ENCODE data around the gene EYS.
"Not testable (repeated sequence)": the region's sequence is repeated elsewhere in the genome, so short reads cannot be mapped to it uniquely, and the experiment has no call there.

The EYS gene

DNA sequence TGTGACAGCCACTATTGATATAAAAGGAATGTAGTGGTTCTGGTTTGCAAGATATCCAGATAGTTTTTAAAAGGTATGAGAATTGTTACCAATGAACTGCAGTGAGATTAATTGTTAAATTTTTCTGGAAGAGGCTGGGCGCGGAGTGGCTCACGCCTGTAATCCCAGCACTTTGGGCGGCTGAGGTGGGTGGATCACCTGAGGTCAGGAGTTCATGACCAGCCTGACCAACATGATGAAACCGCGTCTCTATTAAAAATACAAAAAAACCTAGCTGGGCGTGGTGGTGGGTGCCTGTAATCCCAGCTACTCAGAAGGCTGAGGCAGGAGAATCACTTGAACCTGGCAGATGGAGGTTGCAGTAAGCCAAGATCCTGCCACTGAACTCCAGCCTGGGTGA, 1906.6 kb downstream of the EYS start:
- not testable (repeated sequence) for DNase-seq

DNA sequence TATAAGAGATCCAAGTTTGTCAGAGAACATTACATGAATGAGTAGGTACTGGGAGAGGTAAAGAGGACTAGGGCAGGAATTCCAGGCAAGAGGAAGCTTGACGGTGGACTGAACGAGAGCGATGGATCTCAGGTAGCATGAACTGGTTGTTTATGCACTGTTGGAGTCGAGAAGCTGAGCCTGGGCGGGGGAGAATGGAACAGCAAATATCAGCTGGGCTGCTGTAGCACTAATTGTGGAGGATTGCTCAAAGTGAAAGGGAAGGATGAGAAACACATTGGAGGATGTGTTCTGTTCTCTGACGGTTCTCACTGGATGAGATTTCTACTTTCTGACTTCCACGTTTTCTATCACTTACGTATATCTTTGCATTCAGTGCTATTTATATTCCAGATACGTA, 1907.2 kb downstream of the EYS start:
- DNase-seq: no peak

DNA sequence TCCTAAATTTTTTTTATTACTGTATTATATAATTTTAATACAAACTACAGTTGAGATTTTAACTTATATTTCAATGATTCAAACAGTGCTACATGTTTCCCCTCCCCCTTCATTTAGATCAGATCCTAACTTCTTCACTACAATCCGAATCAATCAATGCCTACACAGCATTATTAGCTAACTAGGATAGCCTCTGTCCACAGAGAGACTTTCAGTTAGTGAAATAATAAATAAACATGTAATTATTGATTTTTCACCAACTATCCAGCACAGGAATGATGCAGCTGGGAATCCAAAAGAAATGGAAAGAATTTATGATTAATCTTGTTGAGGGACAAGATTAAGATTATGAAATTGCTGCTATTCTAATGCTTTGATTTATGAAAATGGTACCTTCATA, 1907.7 kb downstream of the EYS start:
- DNase-seq: no peak

DNA sequence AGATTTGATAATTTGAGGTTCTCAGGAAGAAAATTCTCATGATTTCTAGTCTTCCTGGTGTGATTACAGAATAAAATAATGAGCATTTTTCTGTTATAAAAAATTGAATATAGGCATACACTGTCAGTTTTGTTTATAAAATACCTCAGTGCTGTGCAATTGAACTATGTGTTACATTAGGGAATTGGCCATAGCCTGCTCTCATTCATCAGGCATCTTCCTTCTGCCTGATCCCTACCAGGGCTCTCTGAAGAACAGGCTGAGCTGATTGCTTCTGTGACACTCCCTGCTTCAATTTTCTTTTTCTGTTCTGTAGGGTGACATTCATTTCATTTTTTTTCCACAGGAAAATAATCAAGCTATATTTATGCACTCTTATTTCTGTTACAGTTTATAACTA, 1908.6 kb downstream of the EYS start:
- DNase-seq: no peak

DNA sequence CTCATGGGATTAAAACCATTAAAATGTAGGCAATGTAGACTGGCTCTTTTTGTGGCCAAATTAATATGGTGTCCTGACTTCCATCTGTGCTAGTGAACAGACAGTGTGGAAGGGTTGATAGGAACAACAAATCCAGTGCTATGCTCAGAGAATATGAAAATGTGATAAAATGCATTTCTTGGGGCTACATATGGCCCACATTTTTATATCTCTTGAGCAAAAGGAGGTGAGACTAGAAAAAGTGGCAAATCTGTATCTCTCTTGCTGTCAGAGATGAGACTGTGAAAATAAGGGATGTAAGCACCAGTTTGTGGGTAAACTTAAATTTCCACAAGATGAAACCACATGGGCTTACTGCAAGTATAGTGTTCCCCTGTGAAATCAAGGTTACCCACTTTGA, 1909.3 kb downstream of the EYS start:
- DNase-seq: no peak

DNA sequence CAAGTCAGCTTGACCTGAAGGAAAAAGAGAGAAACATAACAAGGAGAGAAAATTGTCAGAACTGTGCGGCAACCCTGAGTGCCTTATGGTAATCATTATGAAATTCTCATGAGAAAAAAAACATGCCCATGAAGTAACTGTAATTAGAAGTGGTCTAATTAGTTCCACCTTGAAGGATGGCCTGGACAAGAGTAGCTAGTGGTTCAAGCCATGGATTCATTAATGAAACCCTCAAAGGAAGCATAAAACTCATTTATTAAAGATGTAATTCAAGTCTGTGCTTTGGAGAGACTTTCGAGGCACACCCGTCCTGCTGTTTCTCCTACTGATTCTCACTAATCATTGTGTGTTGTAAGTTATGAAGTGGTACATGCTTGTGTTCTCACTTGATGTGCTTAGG, 1911.2 kb downstream of the EYS start:
- DNase-seq: no peak

DNA sequence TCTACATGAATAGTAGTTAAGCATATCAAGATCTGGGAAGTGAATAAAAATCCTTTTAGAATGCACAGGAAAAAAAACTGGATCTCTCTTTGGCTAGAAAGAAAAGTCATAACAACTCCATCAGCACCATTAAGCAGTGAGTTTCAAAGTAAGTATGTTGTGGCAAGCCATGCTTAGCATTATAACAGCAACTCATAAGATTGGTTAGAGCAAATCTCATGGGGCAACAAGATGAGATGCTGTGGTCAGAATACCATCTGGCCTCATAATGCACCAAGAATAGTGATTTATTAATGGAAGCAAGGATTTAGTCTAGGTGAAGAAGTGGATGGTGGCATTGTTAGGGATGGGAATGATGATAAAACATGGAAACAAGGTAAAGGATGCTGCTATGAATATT, 1912.0 kb downstream of the EYS start:
- no peak for DNase-seq

DNA sequence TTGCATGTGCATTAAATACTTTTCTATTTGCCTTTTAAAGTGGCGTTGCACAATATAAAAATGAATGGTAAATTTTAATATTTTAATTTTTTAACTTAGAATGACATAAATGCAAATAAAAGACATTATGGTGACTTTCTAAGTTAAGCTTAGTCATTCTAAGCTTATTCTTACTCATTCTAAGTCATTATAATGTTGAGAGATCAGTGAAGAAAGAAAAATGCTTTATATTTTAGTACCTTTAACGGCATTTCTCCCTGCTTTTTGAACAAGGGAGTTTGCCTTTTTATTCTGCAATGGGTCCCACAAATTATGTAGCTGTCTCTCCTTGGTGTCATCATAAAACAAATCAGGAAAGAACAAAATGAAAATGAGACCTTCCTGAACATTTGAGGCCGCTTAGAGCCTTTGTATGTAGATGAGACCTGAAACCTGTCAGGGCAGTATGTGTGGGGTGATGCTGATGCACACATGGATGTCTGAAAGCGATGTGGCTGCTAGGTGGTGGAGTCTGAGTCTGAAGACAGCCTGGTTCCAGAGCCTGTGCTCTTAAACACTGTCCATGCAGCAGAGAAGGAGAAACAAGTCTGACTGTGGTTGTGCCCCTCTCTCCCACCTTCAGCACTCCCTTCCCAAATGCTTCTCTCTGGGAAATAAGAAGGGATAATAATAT, 1913.4 kb downstream of the EYS start:
- no peak for DNase-seq

DNA sequence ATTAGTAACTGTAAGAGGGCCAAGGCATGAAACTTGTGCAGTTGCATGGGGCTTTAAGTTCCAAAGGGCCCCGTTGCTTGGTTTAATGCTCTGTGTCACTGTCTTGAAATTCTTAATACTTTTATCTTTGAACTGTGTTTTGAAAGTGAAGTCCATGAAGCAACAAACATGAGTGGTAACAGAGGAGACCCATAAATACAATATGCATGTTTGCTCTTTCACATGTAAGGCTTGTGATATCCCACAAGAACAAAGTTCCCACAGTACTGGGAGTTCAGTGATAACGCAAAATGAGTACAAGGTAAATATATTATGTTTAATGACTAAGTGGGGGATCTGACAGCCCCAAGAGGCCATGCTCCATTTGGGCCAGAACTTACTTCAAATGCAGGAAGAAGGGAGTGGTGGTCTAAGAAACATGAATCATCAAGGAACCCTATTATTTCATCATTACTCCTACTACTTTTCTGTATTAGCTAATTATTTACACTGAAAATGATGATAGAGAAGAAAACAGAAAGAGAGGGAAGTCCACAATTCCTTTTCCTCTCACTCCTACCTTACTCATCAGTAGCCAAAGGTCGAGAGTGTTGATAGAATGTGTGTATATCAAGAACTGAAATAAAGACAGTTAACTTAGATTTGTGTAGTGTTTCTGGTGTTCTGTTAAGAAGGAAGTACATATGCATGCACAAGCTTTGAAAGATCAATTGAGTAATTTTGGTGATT, 1914.1 kb downstream of the EYS start:
- no peak for DNase-seq

DNA sequence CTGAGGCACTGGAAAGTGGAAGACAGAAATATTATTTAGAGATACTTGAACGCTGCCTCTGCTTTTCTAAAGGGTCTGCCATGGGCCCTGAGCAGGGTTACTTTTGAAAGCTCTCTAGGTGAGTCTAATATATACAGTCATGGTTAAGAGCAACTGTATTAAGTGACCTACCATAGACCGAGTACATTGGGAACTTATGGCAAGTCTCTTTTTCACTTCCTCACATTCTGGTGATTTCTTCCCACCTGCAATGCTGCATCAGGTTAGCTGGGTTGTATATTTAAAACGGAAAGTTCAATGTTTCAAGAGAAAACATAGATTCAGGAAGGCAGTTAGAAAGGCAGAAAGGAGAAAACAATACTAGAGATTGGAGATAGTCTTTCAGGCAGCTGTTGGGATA, 1916.7 kb downstream of the EYS start:
- no peak for DNase-seq

DNA sequence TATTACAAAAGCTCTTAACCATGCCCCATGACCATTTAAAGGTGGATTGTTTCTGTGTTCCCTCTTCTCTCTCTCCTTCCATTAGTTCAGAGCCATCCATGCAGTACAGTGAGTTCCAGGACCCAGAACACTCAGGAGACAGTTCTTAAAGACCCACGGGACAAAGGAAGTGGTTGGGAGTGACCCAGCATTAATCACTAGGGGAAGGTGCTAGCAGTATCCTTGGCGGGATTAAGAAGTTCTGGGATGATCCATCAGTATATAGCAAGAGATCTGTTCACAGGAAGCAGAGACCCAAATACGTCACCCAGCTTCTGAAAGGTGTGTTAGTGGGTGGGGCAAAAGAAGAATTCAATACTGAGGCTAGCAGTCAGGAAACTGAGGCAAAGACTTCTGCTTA, 1917.3 kb downstream of the EYS start:
- no peak for DNase-seq

DNA sequence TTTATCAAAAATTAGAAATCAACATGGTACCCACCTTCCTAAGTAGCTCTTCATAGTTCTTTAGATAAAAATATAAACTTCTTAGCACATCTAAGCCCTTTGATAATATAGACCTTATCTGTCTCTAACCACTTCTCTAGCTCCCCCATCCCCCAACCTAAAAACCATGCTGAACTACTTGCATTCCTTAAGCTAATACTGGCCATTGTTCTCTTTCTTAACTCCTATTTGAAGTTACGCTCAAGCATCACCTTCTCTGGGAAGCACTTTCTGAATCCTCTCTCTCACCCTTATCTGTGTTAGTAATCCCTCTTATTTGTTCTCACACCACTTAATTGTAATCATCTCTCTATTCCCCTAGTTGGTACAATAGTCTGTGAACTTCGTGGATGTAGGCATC, 1918.5 kb downstream of the EYS start:
- DNase-seq: no peak

DNA sequence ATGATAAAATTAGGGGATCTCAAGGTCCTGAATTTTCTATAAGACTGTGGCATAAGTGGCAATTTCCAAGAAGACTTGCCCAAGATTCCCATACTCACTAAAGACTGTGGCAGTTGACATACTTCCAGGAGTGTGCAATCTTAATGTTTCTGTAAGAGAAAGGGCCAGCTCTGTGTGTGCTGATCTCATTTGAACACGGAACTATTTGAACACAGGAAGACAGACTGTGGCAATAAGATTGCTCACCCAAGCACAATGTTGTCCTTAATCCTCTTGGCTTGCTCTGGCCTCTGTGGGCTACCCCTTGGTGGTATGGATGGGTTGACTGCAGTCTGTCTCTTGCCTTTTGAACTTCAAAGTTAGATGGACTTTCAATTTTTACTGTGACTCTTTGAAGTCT, 1920.0 kb downstream of the EYS start:
- DNase-seq: no peak

DNA sequence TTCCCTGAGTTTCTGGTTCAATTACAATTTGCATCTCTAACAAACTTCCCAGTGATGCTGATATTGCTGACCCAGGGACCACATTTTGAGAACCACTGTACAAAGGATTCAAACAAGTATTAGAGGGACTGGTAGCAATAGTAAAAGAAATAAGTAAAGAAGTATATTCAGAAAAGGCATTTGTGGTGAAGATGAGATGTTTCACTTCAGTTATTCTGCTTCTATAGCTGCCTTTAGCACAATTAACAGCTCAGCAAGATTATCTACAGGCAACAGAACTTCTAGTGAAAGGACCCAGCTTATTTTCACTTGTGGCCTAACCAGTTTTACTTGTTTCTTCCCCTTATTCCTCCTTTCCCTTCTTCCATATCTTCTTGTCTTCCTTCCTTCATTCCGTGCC, 1922.0 kb downstream of the EYS start:
- DNase-seq: no peak

DNA sequence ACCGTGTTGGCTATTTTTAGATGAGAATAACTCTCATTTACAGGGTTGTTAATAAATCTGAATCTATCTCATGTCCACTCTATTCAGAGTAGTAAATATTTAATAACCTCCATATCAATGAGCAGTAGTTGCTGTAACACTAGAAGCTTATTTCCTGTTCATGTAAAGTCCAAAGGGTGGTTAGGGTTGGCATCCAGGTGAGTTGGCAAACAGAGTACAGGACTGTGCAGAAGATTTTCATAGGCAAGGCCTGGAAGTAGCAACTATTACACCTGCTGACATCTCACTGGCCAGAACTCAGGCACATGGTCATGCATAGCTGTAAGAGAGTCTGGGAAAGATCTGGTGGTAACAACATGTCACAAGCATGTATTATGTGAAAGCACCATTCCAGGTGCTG, 1923.9 kb downstream of the EYS start:
- no peak for DNase-seq

DNA sequence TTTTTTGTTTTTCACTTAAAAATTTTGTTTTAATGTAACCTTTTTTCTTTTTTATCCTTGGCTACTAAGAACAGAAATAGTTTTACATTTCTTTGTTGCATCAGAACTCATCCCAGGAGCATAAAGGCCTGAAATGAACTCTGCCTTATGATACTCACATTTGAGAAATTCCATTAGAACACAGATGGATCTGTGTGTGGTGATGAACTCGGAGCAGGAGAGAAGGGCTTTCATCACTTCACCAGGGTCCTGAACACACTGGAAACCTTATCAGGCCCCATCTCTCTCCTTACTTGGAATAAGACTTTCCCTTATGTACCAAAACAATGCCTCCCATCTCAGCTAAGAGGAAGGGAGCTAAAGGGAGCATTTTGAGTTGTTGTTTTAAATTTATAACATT, 1932.1 kb downstream of the EYS start:
- DNase-seq: no peak

DNA sequence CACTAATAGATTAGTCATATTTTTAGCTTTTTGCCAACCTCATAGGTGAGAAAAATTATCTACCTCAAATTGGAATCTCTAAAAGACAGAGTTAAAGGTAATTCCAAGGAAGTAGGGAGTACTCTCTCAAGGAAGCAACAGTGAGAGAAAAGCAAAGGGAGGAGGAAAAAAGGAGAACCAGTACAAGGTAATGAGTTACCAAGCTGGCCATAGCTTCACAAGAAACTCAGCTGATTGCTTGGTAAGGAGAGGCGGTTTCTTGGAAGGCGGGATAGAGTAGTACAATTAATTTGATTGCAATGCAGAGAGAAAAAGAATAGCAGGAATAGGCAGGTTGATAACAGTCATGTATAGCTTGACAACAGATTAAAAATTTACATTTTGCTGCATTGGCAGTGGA, 1933.8 kb downstream of the EYS start:
- DNase-seq: no peak

DNA sequence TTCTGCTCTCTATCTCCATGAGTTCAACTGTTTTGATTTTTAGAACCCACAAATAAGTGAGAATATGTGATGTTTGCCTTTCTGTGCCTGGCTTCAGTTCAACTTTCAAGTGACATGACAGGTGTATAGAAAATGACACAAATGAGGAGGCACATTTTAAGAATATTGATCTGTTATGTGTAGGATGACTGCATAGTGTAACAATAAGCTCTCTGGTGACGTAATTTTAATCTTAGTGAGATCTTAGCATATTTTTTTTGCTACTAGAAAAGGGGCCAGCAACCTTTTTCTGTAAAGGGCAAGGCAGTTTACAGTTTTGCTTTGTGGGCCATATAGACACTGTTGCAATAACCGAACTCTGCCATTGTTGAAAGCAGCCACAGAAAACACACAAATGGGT, 1941.2 kb downstream of the EYS start:
- no peak for DNase-seq

DNA sequence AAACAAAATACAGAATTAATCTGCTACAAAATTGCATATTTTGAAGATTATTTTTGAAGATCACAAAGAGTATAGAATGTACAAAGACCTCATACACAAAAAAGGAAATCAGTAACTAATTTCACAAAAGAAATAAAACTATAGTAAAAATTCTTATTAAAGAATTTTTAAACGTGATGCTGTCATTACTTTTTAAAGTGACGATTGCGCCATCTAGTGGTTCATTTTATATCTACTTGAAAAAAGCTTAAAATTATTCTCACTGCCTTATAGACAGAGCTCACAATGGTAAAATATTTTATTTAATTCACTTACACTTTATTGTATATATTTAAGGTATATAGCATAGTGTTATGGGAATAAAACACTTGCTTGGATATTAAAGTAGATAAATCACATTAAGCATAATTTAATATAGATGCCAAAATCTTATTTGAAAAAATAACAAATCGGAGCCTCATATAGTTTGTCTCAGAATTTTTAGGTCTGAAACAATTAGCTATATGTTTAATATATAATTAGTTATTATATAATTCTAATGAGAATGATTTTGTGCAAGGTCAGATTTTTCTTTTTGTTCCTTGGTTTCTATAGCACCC, 1942.6 kb downstream of the EYS start:
- DNase-seq: peak; percentile 3

DNA sequence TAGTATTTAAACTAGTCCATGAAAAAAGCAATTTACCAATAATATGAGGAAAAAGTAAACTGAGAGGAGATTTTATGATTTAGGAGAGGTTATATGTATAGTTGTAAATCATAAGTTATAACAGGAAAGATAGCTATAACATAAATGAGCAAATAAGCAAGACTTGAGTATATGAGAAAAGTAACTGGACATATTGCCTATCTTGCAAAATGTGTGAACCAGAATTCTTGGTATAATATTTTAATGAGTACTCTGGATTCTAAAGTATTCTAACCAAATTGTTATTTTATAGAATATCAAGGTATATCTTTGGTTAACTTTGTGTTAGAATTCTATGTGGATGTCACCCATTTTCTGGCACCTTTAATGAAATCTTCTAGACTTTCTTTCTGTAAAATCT, 1946.8 kb downstream of the EYS start:
- DNase-seq: no peak

DNA sequence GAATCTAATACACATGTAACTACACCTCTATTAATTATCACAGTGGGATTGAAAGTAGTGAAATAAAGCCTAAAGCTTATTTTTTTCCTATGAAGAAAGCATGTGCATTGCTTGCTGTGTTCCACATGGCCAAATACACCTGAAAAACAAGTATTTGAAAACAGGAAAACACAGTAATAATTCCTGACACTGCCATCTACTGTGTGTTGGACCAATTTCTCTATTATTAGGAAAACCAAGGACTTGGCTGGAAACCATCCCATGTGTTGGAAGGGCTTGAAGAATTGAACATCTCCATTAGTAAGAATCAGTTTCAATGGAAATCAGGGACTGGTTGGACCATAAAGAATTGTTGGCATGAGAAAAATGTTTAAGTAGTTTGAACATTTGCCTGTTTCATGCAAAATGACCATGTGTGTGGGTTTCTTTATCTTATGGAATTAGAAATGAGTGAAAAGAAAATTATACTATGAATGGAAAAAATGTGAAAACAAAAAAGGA, 1947.4 kb downstream of the EYS start:
- no peak for DNase-seq

DNA sequence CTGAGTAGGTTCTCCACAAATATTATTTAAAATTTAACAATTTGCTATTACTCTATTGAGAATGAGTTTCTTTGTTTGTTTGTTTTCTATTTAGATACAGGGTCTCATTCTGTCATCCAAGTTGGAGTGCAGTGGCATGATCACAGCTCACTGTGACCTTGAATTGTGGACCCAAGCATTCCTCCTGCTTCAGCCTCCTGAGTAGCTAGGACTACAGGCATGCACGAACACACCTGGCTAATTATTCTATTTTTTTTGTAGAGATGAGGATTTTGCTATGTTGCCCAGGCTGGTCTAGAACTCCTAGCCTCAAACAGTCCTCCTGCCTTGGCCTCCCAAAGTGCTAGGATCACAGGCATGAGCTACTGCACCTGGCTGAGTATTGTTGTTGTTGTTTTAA, 1949.2 kb downstream of the EYS start:
- DNase-seq: no peak

DNA sequence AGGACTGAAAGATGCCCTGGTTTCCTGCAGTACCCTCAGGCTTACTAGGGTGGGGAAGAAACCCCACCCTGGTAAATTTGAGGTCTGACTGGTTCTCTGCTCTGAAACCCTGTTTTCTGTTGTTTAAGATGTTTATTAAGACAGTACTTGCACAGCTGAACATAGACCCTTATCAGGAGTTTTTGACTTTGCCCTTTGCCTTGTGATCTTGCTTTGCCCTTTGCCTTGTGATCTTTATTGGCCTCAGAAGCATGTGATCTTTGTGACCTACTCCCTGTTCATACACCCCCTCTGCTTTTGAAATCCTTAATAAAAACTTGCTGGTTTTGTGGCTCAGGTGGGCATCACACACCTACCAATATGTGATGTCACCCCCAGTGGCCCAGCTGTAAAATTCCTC, 1949.8 kb downstream of the EYS start:
- DNase-seq: not testable (repeated sequence)

DNA sequence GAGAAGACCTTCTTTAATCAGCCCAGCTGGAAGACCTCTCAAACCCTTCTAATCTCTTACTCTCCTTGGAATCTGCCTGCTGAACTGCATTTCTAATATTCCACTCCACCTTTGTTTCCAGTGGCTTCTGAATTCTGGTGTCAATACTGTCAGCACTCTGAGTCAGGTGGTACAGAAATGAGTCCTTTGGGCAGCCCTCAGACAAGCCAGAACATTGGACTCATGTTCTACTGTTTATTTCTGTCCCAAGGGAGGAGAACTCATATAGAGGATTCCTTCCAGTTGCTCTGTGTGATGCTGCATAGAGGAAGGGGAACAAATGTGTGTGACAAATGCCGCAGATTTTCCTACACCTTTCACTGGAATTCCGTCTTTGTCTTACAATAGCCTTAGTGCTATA, 1956.6 kb downstream of the EYS start:
- no peak for DNase-seq

DNA sequence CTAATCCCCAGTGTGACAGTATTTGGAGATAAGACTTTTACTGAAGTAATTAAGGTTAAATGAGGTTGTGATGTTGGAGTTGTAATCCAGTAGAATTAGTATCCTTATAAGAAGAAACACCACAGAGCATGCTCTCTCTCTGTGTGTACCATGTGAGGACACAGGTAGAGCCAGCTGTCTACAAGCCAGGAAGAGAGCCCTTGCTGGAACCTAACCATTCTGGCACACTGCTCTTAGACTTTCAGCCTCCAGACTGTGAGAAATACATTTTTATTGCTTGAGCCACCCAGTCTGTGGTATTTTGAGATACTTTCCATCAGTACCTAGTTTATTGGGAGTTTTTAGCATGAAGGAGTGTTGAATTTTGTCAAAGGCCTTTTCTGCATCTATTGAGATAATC, 1961.2 kb downstream of the EYS start:
- DNase-seq: no peak
